Caki2 (cell line): ENCODE data around the gene MS4A15. TPM values are rescaled to one million over a fixed set of nuclear protein-coding genes. Genes with fewer than 3 reads are reported as not detected.

Experiments
- DNase-seq: peaks from one replicate; pipeline ENCODE4 v3.0.0-alpha.2; 2015; ENCODE audit warnings: low read depth
- in situ Hi-C: cut with HindIII; loops from 2 replicates; pipeline ENCODE4 v1.10.0; 2016; ENCODE audit warnings: low sequenced_read_pairs, low pct_unique_long_range_greater_than_20kb, mixed read lengths
- total RNA-seq: library from RNA; depleted of rRNA; stranded (reverse); fragments of >200 nt; shearing (Covaris generic); gene quantifications from 2 replicates; pipeline ENCODE4 v1.2.3, GENCODE V29; 2014; ENCODE audit warnings: low replicate concordance

Gene MS4A15
- total RNA-seq, 1 experiment from 2014 or later: not detected

DNA sequence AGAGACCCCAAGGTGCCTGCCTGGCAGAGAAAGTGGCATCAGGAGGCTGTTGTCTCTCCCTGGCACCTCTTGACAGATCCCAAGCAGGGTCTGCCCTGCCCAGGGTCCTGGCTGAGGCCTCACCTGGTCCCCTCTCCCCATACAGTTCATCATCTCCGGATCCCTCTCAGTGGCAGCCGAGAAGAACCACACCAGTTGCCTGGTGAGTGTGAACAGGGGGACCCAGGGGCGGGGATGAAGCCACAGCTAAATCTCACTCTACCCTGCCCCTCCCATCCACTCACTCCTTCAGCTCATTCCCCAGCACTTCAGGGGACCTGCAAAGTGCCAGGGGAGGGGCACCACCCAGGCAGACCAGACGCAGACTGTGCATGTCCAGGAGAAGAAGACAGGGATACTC lies 14.5 kb downstream of the MS4A15 start:
- no peak for DNase-seq
- in situ Hi-C loops: no loop called here

- DNase-seq: no peak
- in situ Hi-C loops: no loop called here
Observed at GRCh38 chr11:60771879-60772525, 15.3 kb downstream of the MS4A15 start.

DNA sequence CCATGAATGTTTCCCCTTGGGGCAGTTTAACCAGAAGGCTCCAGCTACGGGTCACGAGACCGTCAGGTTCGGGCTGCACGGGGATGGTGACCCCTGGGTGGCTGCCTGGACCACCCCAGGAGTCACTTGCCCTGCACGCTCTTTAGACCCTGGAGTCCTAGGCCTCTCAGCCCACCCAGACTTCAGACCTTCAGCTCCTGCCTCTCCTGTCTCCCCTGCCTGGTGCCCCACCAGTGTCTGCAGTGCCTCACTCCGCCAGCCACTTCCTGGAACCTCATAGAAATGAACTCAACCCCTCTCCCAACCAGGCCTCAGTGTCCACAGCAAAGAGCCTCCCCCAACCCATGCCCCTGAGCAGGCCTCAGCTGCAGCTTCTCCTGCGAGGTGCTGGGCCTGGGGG lies 16.0 kb downstream of the MS4A15 start:
- in situ Hi-C loops: no loop called here
- DNase-seq: no peak

DNA sequence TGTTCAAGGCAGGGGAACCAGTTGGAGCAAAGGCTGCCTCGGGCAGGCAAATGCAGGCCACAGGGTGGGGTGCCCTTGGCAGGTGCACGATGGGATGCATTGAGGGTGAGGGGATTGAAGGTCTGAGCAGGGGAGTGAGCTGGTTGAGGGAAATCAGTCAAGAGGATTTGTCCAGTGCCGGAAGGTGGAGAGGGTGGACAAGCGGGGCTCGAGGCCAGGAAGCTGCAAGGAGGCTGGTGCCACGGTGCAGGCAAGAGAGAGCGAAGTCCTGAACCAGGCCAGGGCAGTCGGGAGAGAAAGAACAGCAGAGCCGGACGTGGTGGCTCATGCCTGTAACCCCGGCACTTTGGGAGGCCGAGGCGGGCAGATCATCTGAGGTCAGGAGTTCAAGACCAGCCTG lies 18.1 kb downstream of the MS4A15 start:
- in situ Hi-C loops: no loop called here
- DNase-seq: no peak

- peak; percentile 73 for DNase-seq
- in situ Hi-C loops: no loop called here
Observed at GRCh38 chr11:60775420-60775961, 18.8 kb downstream of the MS4A15 start.

DNA sequence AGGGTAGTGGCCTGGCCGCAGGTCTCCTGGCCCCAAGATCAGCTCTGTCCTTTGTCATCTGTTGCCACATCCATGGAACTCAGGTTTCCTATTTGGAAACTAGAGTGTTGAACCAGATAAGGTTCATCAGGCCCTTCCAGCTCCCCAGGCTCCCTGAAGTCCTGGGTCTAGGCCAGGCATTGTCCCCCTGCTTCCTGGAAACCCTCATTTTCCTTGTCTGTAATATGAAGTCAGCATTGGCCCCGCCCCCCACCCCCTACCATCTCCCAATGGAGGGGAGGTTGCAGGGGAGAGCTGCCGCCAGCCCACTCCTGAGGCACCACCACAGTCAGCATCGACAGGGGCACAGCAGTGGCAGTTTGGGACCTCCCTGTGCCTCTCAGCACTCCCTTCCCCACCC lies 19.5 kb downstream of the MS4A15 start:
- in situ Hi-C loops: no loop called here
- no peak for DNase-seq

DNA sequence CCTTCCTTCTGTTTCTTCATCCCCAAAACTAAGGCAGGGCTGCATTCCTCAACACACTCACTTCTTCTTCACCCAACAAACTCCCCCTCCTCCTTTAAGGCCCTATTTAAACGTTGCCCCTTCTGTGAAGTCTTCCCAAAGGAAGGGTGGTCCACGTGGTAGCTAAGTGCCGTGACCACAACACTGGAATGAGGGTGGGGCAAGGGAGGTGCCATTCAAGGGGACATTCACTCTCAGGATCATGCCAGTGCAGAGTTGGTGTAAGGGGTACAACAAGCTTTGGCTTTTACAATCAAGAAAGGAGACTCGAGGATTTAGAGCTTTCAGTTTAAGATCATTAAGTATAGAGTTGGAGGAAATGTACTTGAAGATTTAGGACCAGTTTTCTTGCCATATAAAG lies 20.4 kb downstream of the MS4A15 start:
- in situ Hi-C loops: no loop called here
- DNase-seq: no peak

- no peak for DNase-seq
Observed at GRCh38 chr11:60777572-60777971, 20.9 kb downstream of the MS4A15 start.

GRCh38 chr11:60780065-60780464 lies 23.4 kb downstream of the MS4A15 start:
- in situ Hi-C loops: no loop called here
- DNase-seq: no peak

More at GRCh38 chr11:60777572-60777971, 20.9 kb downstream of the MS4A15 start:
- in situ Hi-C loops: no loop called here

- in situ Hi-C loops: no loop called here
- DNase-seq: no peak
Observed at GRCh38 chr11:60780774-60781173, 24.1 kb downstream of the MS4A15 start.

DNA sequence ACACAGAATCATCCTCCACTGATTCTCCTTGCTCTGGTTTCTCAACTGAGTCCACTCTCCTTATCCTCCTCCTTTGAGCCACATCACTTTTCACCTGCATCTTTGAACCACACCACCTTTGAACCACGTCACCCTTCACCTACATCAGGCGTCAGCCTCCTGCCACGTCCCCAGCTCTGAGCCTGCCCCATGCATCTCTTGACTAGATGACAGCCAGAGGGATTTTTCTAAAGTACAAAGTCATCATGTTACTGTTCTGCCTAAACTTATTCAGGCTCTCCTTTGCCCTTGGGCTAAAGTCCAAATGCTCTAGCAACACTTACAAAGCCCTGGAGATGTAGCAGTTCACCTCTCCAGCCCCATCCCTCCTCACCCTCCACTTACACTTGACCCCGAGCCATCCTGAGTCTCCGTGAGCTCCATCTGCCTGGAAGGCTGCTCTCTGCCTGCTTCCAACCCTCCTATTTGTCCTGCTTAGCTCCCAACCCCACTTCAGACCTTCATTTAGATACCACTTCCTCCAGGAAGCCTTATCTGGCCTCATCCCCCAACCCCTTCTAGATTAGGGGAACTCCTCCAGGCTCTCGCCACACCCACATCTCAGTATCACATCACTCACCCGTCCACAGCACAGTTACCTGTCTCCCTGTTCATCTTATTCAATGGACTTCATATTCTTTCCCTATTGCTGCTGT lies 24.8 kb downstream of the MS4A15 start:
- DNase-seq: no peak
- in situ Hi-C loops: no loop called here

GRCh38 chr11:60781981-60782316 lies 25.3 kb downstream of the MS4A15 start:
- in situ Hi-C loops: no loop called here
- no peak for DNase-seq

GRCh38 chr11:60782393-60783140 lies 25.9 kb downstream of the MS4A15 start:
- in situ Hi-C loops: no loop called here
- DNase-seq: no peak

GRCh38 chr11:60783141-60783484 lies 26.4 kb downstream of the MS4A15 start:
- in situ Hi-C loops: no loop called here
- DNase-seq: no peak

GRCh38 chr11:60783911-60784310 lies 27.2 kb downstream of the MS4A15 start:
- in situ Hi-C loops: no loop called here
- DNase-seq: no peak

DNA sequence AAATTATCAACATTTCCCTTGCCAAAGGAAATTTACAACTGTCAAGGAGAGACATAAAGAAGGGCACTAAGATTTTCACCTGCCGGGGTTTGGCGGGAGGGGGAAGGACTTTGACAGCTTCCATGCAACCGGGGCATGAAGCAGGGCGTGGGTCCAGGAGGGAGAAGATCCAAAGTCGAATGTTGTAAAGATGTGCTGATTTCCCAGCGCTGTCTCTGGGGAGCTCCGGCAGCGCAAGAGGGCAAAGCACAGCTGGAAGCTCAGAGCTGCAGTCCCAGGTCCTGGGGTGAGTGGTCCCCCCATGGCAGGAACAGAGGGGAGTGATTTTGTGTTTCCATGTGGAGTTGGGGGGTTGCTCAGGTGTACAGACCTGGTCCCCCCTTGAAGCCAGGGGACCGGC lies 28.5 kb downstream of the MS4A15 start, which contains the start of gene MS4A10:
TSS of gene MS4A10 (plus strand) at position 198 of the 400 bp plus-strand sequence. CDS start 5,003 bp downstream, outside the sequence.
- in situ Hi-C loops: no loop called here
- DNase-seq: no peak

- in situ Hi-C loops: no loop called here
Observed at GRCh38 chr11:60785806-60786361, 29.2 kb downstream of the MS4A15 start.

DNA sequence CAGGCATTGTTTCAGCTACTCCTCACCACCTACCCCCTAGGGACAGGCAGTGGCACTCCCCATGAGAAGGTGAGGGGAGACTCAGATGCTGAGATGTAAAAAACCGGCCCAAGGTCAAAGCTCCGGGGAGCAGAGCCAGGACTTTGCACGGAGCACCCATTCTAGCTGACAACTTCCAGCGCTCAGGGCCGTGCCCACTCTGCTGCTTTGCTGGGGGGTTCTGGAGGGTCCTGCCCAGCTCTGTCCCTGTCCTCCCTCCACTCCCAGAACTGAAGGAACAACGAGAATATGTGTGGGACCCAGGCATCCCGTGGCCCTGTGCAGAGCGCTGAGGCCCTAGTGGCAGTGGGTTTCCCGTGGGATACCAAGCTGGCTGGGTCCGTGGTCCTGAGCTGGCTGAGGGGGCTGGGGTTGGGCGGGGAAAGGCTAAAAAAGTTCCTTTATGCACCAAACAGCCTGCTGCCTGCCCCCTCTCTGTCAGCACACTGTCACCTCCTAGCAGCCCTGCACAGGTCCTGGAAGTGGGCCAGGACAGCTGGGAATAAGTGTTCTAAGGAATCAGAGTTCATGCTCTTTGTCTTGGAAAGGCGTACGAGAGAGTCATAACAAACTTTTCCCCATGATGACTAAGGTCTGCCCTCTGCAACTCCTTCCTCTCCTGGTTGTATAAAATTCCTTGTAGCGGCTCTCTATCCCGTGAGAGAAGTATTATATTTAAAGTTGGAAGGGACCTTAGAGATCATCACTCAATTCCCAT lies 30.3 kb downstream of the MS4A15 start:
- peak; percentile 29 for DNase-seq
- in situ Hi-C loops: no loop called here

More at GRCh38 chr11:60785806-60786361, 29.2 kb downstream of the MS4A15 start:
- peak; percentile 4 for DNase-seq
